ENCODE results near the gene TBC1D25. TPM values are rescaled to one million over a fixed set of nuclear protein-coding genes. Genes with fewer than 3 reads are reported as not detected.
"Not testable (repeated sequence)": the region's sequence is repeated elsewhere in the genome, so short reads cannot be mapped to it uniquely, and the experiment has no call there.

TBC1D25 gene
- total RNA-seq, 1 donor from 2014 or later = 2.1 TPM

DNA sequence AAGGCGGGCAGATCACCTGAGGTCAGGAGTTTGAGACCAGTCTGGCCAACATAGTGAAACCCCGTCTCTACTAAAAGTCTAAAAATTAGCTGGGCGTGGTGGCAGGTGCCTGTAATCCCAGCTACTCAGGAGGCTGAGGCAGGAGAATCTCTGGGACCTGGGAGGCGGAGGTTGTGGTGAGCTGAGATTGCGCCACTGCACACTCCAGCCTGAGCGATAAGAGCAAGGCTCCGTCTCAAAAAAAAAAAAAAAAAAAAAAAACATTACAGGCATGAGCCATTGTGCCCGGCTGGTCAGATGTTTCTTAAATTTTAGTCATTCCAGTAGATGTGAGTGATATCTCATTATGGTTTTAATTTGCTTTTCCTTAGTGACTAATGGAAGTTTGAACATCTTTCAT lies 13.7 kb upstream of the TBC1D25 start:
- not testable (repeated sequence) for H3K4me1 ChIP-seq (ENCODE audit: control insufficient read depth in 3 of 3, insufficient read depth in 3 of 3, low read length in 3 of 3); H3K9ac ChIP-seq (ENCODE audit: low read depth in 1 of 3, low read length in 3 of 3); H3K27me3 ChIP-seq (ENCODE audit: control insufficient read depth in 3 of 3, insufficient read depth in 3 of 3, low read length in 3 of 3); H3K4me3 ChIP-seq (ENCODE audit: low read length in 3 of 3); H3K36me3 ChIP-seq (ENCODE audit: control insufficient read depth in 3 of 3, insufficient read depth in 3 of 3, low read length in 3 of 3); H3K27ac ChIP-seq (ENCODE audit: low read depth, low read length); H3K9me3 ChIP-seq (ENCODE audit: control insufficient read depth in 3 of 3, low read length in 3 of 3)

- Histone ChIP-seq H3K27me3 (ENCODE audit: control insufficient read depth in 3 of 3, insufficient read depth in 3 of 3, low read length in 3 of 3) (no peaks in the 10 kb centered on the region), H3K4me1 (ENCODE audit: control insufficient read depth in 3 of 3, insufficient read depth in 3 of 3, low read length in 3 of 3) (no peaks in the 10 kb centered on the region), H3K27ac (ENCODE audit: low read depth, low read length) (no peak overlapping the region), H3K4me3 (ENCODE audit: low read length in 3 of 3) (no peak overlapping the region), H3K9me3 (ENCODE audit: control insufficient read depth in 3 of 3, low read length in 3 of 3) (no peaks in the 10 kb centered on the region), H3K36me3 (ENCODE audit: control insufficient read depth in 3 of 3, insufficient read depth in 3 of 3, low read length in 3 of 3) (peaks cover 2 to 8% (median 3%) of the 10 kb centered on the region in 3 donors), H3K9ac (ENCODE audit: low read depth in 1 of 3, low read length in 3 of 3) (no peak overlapping the region)
Observed at GRCh38 chrX:48530736-48531135, 8.8 kb upstream of the TBC1D25 start.

GRCh38 chrX:48531358-48531959 lies 8.1 kb upstream of the TBC1D25 start:
- Histone ChIP-seq H3K9ac (ENCODE audit: low read depth in 1 of 3, low read length in 3 of 3) (no peak overlapping the region), H3K4me3 (ENCODE audit: low read length in 3 of 3) (no peak overlapping the region), H3K27ac (ENCODE audit: low read depth, low read length) (peak overlapping the region; percentile 36), H3K4me1 (ENCODE audit: control insufficient read depth in 3 of 3, insufficient read depth in 3 of 3, low read length in 3 of 3) (no peaks in the 10 kb centered on the region), H3K36me3 (ENCODE audit: control insufficient read depth in 3 of 3, insufficient read depth in 3 of 3, low read length in 3 of 3) (peaks cover 2 to 8% (median 3%) of the 10 kb centered on the region in 3 donors), H3K9me3 (ENCODE audit: control insufficient read depth in 3 of 3, low read length in 3 of 3) (no peaks in the 10 kb centered on the region), H3K27me3 (ENCODE audit: control insufficient read depth in 3 of 3, insufficient read depth in 3 of 3, low read length in 3 of 3) (no peaks in the 10 kb centered on the region)

- Histone ChIP-seq H3K4me3 (ENCODE audit: low read length in 3 of 3) (no peak overlapping the region), H3K9me3 (ENCODE audit: control insufficient read depth in 3 of 3, low read length in 3 of 3) (no peaks in the 10 kb centered on the region), H3K27me3 (ENCODE audit: control insufficient read depth in 3 of 3, insufficient read depth in 3 of 3, low read length in 3 of 3) (no peaks in the 10 kb centered on the region), H3K36me3 (ENCODE audit: control insufficient read depth in 3 of 3, insufficient read depth in 3 of 3, low read length in 3 of 3) (peaks cover 1 to 6% (median 3%) of the 10 kb centered on the region in 3 donors), H3K4me1 (ENCODE audit: control insufficient read depth in 3 of 3, insufficient read depth in 3 of 3, low read length in 3 of 3) (no peaks in the 10 kb centered on the region), H3K27ac (ENCODE audit: low read depth, low read length) (no peak overlapping the region), H3K9ac (ENCODE audit: low read depth in 1 of 3, low read length in 3 of 3) (no peak overlapping the region)
Observed at GRCh38 chrX:48532161-48532560, 7.4 kb upstream of the TBC1D25 start.

- Histone ChIP-seq H3K9me3 (ENCODE audit: control insufficient read depth in 3 of 3, low read length in 3 of 3) (no peaks in the 10 kb centered on the region), H3K9ac (ENCODE audit: low read depth in 1 of 3, low read length in 3 of 3) (no peak overlapping the region), H3K4me1 (ENCODE audit: control insufficient read depth in 3 of 3, insufficient read depth in 3 of 3, low read length in 3 of 3) (no peaks in the 10 kb centered on the region), H3K27ac (ENCODE audit: low read depth, low read length) (no peak overlapping the region), H3K4me3 (ENCODE audit: low read length in 3 of 3) (no peak overlapping the region), H3K27me3 (ENCODE audit: control insufficient read depth in 3 of 3, insufficient read depth in 3 of 3, low read length in 3 of 3) (no peaks in the 10 kb centered on the region), H3K36me3 (ENCODE audit: control insufficient read depth in 3 of 3, insufficient read depth in 3 of 3, low read length in 3 of 3) (peaks cover 0 to 3% (median 2%) of the 10 kb centered on the region in 3 donors)
Observed at GRCh38 chrX:48533165-48533564, 6.3 kb upstream of the TBC1D25 start.

DNA sequence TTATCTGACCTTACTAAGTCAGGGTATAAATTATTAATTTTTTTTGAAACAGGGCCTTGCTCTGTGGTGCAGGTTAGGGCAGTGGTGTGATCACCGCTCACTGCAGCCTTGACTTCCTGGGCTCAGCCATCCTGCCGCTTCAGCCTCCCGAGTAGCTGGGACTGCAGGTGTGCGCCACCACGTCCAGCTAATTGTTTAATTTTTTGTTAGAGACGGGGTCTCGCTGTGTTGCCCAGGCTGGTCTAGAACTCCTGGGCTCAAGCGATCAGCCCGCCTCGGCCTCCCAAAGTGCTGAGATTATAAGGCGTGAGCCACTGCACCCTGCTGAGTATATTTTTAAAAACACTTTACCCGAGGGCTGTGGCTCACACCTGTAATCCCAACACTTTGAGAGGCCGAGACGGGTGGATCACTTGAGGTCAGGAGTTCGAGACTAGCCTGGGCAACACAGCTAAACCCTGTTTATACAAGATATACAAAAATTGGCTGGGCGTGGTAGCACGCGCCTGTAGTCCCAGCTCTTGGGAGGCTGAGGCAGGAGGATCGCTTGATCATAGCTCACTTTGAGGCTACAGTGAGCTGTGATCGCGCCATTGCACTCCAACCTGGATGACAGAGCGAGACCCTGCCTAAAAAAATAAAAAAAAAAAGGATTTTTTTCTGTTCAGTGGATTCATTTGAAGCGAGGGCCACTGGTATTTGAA lies 721 bp upstream of the TBC1D25 start:
- Histone ChIP-seq H3K9me3 (ENCODE audit: control insufficient read depth in 3 of 3, low read length in 3 of 3) (no peaks in the 10 kb centered on the region), H3K27me3 (ENCODE audit: control insufficient read depth in 3 of 3, insufficient read depth in 3 of 3, low read length in 3 of 3) (no peaks in the 10 kb centered on the region), H3K4me1 (ENCODE audit: control insufficient read depth in 3 of 3, insufficient read depth in 3 of 3, low read length in 3 of 3) (peaks cover 0 to 6% (median 2%) of the 10 kb centered on the region in 3 donors), H3K36me3 (ENCODE audit: control insufficient read depth in 3 of 3, insufficient read depth in 3 of 3, low read length in 3 of 3) (peaks cover 0 to 3% (median 2%) of the 10 kb centered on the region in 3 donors), H3K4me3 (ENCODE audit: low read length in 3 of 3) (peak overlapping the region; percentile 75 to 84 (median 79)), H3K9ac (ENCODE audit: low read depth in 1 of 3, low read length in 3 of 3) (peak overlapping the region; percentile 33 to 79 (median 48)), H3K27ac (ENCODE audit: low read depth, low read length) (peak overlapping the region; percentile 88)

DNA sequence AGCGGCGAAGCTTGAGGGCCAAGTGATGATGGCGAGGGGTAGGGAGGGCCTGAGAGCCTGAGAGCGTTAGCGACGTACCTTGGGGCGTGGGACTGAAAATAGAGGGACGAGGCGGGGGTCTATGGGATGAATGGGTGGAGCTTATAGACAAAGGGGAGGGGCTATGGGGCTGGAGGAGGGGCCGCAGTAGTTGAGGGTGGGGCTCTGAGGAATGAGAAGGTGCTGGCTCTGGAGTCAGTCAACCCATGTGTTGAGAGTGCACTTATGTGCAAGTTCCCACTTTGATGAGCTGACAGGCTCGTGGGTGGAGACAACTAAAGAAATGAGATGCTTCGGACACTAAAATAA lies 488 bp downstream of the TBC1D25 start:
- H3K9me3 ChIP-seq (ENCODE audit: control insufficient read depth in 3 of 3, low read length in 3 of 3) = no peaks in the 10 kb centered on the region
- peak overlapping the region; percentile 65 to 79 (median 71) for H3K9ac ChIP-seq (ENCODE audit: low read depth in 1 of 3, low read length in 3 of 3)
- peak overlapping the region; percentile 75 to 84 (median 79) for H3K4me3 ChIP-seq (ENCODE audit: low read length in 3 of 3)
- peaks cover 3 to 6% (median 6%) of the 10 kb centered on the region in 3 donors for H3K36me3 ChIP-seq (ENCODE audit: control insufficient read depth in 3 of 3, insufficient read depth in 3 of 3, low read length in 3 of 3)
- peak overlapping the region; percentile 88 for H3K27ac ChIP-seq (ENCODE audit: low read depth, low read length)
- H3K27me3 ChIP-seq (ENCODE audit: control insufficient read depth in 3 of 3, insufficient read depth in 3 of 3, low read length in 3 of 3) = no peaks in the 10 kb centered on the region
- peaks cover 0 to 6% (median 2%) of the 10 kb centered on the region in 3 donors for H3K4me1 ChIP-seq (ENCODE audit: control insufficient read depth in 3 of 3, insufficient read depth in 3 of 3, low read length in 3 of 3)

GRCh38 chrX:48540480-48540879 lies 966 bp downstream of the TBC1D25 start:
- peak overlapping the region in 1 of 3 donors; percentile 30 for H3K9ac ChIP-seq (ENCODE audit: low read depth in 1 of 3, low read length in 3 of 3)
- no peaks in the 10 kb centered on the region for H3K9me3 ChIP-seq (ENCODE audit: control insufficient read depth in 3 of 3, low read length in 3 of 3)
- H3K36me3 ChIP-seq (ENCODE audit: control insufficient read depth in 3 of 3, insufficient read depth in 3 of 3, low read length in 3 of 3) = peaks cover 3 to 6% (median 6%) of the 10 kb centered on the region in 3 donors
- H3K4me3 ChIP-seq (ENCODE audit: low read length in 3 of 3) = peak overlapping the region; percentile 75 to 84 (median 79)
- H3K4me1 ChIP-seq (ENCODE audit: control insufficient read depth in 3 of 3, insufficient read depth in 3 of 3, low read length in 3 of 3) = peaks cover 0 to 6% (median 2%) of the 10 kb centered on the region in 3 donors
- H3K27ac ChIP-seq (ENCODE audit: low read depth, low read length) = peak overlapping the region; percentile 88
- H3K27me3 ChIP-seq (ENCODE audit: control insufficient read depth in 3 of 3, insufficient read depth in 3 of 3, low read length in 3 of 3) = no peaks in the 10 kb centered on the region

GRCh38 chrX:48541140-48541814 lies 1.8 kb downstream of the TBC1D25 start:
- no peak overlapping the region for H3K4me3 ChIP-seq (ENCODE audit: low read length in 3 of 3)
- H3K9ac ChIP-seq (ENCODE audit: low read depth in 1 of 3, low read length in 3 of 3) = no peak overlapping the region
- H3K4me1 ChIP-seq (ENCODE audit: control insufficient read depth in 3 of 3, insufficient read depth in 3 of 3, low read length in 3 of 3) = peaks cover 0 to 6% (median 2%) of the 10 kb centered on the region in 3 donors
- H3K36me3 ChIP-seq (ENCODE audit: control insufficient read depth in 3 of 3, insufficient read depth in 3 of 3, low read length in 3 of 3) = peaks cover 3 to 6% (median 6%) of the 10 kb centered on the region in 3 donors
- H3K27ac ChIP-seq (ENCODE audit: low read depth, low read length) = no peak overlapping the region
- no peaks in the 10 kb centered on the region for H3K9me3 ChIP-seq (ENCODE audit: control insufficient read depth in 3 of 3, low read length in 3 of 3)
- no peaks in the 10 kb centered on the region for H3K27me3 ChIP-seq (ENCODE audit: control insufficient read depth in 3 of 3, insufficient read depth in 3 of 3, low read length in 3 of 3)

DNA sequence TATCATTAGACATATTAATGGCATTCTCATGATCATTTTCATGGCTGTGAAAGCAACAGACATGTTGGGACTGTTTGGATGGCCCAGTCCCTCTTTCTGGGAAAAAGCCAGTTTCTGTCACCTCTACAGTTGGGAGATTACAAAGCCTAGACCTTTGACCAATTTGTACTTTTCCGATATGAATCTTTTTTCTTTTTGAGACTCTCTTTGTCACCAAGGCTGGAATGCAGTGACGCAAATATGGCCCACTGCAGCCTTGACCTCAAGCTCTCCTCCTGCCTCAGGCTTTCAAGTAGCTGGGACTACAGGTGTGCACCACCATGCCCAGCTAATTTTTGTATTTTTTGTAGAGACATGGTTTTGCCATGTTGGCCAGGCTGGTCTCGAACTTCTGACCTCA lies 9.4 kb downstream of the TBC1D25 start:
- Histone ChIP-seq H3K4me1 (ENCODE audit: control insufficient read depth in 3 of 3, insufficient read depth in 3 of 3, low read length in 3 of 3) (no peaks in the 10 kb centered on the region), H3K9ac (ENCODE audit: low read depth in 1 of 3, low read length in 3 of 3) (peak overlapping the region in 1 of 3 donors; percentile 51), H3K27me3 (ENCODE audit: control insufficient read depth in 3 of 3, insufficient read depth in 3 of 3, low read length in 3 of 3) (no peaks in the 10 kb centered on the region), H3K4me3 (ENCODE audit: low read length in 3 of 3) (no peak overlapping the region), H3K27ac (ENCODE audit: low read depth, low read length) (no peak overlapping the region), H3K36me3 (ENCODE audit: control insufficient read depth in 3 of 3, insufficient read depth in 3 of 3, low read length in 3 of 3) (peaks cover 0 to 7% (median 6%) of the 10 kb centered on the region in 3 donors), H3K9me3 (ENCODE audit: control insufficient read depth in 3 of 3, low read length in 3 of 3) (no peaks in the 10 kb centered on the region)

Data from skeletal muscle tissue (tissue), 4 donors.